Activated T-helper 17 cell treated with anti-CD3 and anti-CD28 coated beads, Interleukin-2, amount 50 U/mL, for 72 hours (primary cell): ENCODE results near the gene ZC3H13. TPM values are rescaled to one million over a fixed set of nuclear protein-coding genes. Genes with fewer than 3 reads are reported as not detected.

Experiments used
- ATAC-seq: fragments of 150-1000 bp; cut with Tn5 transposase; replicated peaks from 2 replicates; pipeline ENCODE4 v1.10.0; 2021; ENCODE audit warnings: mild to moderate bottlenecking, moderate library complexity
- H3K27ac Mint-ChIP-seq: one replicate; pipeline ENCODE4 v1.8.0; 2022; ENCODE audit warnings: mixed read lengths
- H3K27me3 Mint-ChIP-seq: one replicate; pipeline ENCODE4 v1.8.0; 2022; ENCODE audit warnings: mixed read lengths
- H3K36me3 Mint-ChIP-seq: one replicate; pipeline ENCODE4 v1.8.0; 2022; ENCODE audit warnings: low read depth, mild to moderate bottlenecking, mixed read lengths
- H3K4me1 Mint-ChIP-seq: one replicate; pipeline ENCODE4 v1.8.0; 2022; ENCODE audit warnings: mixed read lengths
- H3K4me3 Mint-ChIP-seq: one replicate; pipeline ENCODE4 v1.8.0; 2022; ENCODE audit warnings: mild to moderate bottlenecking, mixed read lengths
- H3K9me3 Mint-ChIP-seq: one replicate; pipeline ENCODE4 v1.8.0; 2022; ENCODE audit warnings: mixed read lengths
- total RNA-seq, 2 donors: library from RNA; stranded (reverse); gene quantifications; one replicate each; pipeline ENCODE4 v1.2.3, GENCODE V29; 2022

The ZC3H13 gene
- total RNA-seq, 2 donors from 2014 or later = 33.4 to 46.9 TPM

DNA sequence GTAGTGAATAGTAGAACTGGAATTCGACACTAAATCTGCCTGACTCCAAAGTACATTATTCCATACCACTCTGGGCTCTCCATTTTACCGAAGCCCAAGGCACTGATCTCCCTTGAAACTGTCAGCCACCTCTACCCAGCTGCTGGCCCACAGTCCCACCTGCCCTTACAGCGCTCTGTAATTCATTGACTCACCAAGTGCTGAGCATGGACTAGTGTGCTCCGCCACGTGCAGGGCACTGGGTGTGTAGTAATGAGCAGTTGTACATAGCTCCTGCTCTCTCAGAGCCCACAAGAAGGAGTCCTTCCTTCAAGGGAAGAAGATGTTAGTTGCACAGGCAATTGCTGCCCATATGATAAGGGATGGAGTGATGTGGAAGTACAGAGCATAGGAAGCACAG, 124.4 kb downstream of the ZC3H13 start:
- Mint-ChIP-seq H3K27me3 (peaks cover 6% of the 10 kb centered on the region), H3K36me3 (no peaks in the 10 kb centered on the region), H3K27ac (no peak overlapping the region), H3K4me3 (no peak overlapping the region), H3K4me1 (no peaks in the 10 kb centered on the region), H3K9me3 (no peaks in the 10 kb centered on the region)
- ATAC-seq = no peak

DNA sequence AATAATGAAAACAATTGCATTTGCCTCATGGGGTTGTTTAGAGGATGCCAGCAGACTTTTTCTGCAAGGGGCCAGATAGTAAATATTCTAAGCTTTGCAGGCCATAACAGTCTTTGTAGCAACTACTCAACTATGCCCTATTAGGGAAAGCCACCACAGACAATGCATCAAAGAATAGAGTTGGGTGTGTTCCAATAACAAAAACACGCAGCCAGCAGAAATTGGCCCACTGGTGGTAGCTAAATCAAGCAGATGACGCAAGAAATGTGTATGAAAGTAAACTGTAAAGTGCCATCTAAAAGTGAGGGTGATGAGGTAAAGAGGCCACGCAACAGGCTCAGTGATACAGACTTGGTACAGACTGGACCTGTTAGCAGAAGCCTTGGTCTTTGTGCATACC, 125.8 kb downstream of the ZC3H13 start:
- Mint-ChIP-seq H3K27ac (no peak overlapping the region), H3K27me3 (no peaks in the 10 kb centered on the region), H3K36me3 (no peaks in the 10 kb centered on the region), H3K4me1 (no peaks in the 10 kb centered on the region), H3K9me3 (no peaks in the 10 kb centered on the region), H3K4me3 (no peak overlapping the region)
- ATAC-seq = no peak

DNA sequence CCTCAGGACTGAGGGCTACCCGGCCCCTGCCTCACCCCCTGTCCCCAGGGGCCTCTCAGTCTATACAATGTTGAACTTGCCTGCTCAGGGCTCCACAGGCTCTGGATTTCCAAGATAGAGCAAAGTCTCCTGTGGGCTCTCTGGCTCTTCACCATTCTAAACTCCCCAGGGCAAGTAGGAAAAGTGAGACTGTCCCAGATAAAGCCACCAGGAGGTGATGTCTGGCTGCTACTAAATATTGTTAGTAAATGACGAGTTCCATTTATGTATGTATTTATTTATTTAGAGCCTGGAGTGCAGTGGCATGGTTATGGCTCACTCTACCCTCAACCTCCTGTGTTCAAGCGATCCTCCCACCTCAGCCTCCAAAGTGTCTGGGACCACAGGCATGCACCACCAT, 127.4 kb downstream of the ZC3H13 start:
- Mint-ChIP-seq H3K4me1 (no peaks in the 10 kb centered on the region), H3K27ac (no peak overlapping the region), H3K27me3 (no peaks in the 10 kb centered on the region), H3K4me3 (no peak overlapping the region), H3K9me3 (no peaks in the 10 kb centered on the region), H3K36me3 (no peaks in the 10 kb centered on the region)
- no peak for ATAC-seq

DNA sequence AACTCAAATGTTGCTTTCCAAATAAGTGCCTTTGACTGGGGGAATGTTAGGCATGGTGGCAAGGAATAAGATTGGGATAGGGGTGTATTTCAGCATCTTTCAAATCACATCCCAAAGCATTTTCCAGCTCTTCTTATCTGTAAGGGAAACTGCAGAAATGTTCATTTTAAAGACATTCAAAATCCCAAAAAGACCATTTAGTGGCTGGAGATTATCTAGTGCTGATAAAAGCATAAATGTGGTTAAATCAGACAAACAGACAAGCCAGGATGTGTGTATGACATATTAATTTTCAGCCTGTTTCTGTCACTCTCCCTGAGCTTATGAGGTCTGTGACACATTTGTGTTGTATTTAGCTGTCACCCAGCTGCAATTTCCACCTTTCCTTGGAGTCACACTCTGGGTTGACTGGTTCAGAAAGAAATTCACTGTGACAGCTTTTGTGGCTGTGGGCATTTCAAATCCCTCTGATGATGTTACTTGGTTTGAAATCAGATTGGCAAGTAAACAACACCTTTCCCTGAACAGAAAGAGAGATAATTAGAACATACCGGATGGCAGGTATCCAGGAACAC, 131.3 kb downstream of the ZC3H13 start:
- H3K27me3 Mint-ChIP-seq = no peaks in the 10 kb centered on the region
- H3K36me3 Mint-ChIP-seq = no peaks in the 10 kb centered on the region
- no peak for ATAC-seq
- no peak overlapping the region for H3K27ac Mint-ChIP-seq
- H3K9me3 Mint-ChIP-seq = no peaks in the 10 kb centered on the region
- no peak overlapping the region for H3K4me3 Mint-ChIP-seq
- H3K4me1 Mint-ChIP-seq = no peaks in the 10 kb centered on the region

DNA sequence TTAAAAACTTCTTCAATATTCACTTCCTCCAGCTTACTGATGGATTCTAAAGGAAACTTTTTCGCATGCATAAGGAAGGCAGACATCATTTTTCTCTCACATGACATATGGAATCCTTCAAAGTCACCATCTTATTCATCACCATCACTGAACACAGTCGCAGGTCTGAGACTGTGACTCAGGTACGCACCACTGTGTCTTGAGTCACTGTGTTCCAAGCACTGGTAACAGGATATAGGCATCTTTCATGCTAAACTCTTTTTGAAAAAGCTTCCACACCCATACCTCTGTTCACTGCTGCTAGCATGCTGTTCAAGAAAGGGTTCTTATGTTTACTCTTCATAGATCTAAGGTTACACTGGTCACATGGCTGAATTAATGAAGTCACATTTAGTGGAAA, 133.9 kb downstream of the ZC3H13 start:
- Mint-ChIP-seq H3K9me3 (no peaks in the 10 kb centered on the region), H3K4me3 (no peak overlapping the region), H3K36me3 (no peaks in the 10 kb centered on the region), H3K27ac (no peak overlapping the region), H3K4me1 (no peaks in the 10 kb centered on the region), H3K27me3 (no peaks in the 10 kb centered on the region)
- ATAC-seq = peak; percentile 92

DNA sequence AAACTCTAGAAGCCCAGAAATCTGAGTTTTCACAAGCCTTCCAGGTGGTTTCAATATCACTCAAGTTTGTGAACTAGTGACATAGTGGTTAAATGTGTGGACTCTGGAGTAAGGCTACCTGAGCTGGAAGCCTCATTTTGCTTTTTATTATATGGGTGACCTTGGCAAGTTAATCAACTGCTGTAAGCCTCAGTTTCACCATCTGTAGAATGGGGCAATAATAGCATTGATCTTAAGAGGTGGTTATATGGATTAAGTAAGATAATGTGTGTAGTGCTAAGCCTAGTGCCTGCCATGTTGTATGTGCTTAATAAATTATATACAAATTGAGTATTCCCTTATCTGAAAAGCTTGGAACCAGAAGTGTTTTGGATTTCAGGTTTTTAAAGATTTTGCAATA, 135.5 kb downstream of the ZC3H13 start:
- H3K36me3 Mint-ChIP-seq = no peaks in the 10 kb centered on the region
- ATAC-seq = peak; percentile 32
- no peaks in the 10 kb centered on the region for H3K9me3 Mint-ChIP-seq
- H3K27ac Mint-ChIP-seq = no peak overlapping the region
- no peaks in the 10 kb centered on the region for H3K27me3 Mint-ChIP-seq
- H3K4me1 Mint-ChIP-seq = no peaks in the 10 kb centered on the region
- H3K4me3 Mint-ChIP-seq = no peak overlapping the region

DNA sequence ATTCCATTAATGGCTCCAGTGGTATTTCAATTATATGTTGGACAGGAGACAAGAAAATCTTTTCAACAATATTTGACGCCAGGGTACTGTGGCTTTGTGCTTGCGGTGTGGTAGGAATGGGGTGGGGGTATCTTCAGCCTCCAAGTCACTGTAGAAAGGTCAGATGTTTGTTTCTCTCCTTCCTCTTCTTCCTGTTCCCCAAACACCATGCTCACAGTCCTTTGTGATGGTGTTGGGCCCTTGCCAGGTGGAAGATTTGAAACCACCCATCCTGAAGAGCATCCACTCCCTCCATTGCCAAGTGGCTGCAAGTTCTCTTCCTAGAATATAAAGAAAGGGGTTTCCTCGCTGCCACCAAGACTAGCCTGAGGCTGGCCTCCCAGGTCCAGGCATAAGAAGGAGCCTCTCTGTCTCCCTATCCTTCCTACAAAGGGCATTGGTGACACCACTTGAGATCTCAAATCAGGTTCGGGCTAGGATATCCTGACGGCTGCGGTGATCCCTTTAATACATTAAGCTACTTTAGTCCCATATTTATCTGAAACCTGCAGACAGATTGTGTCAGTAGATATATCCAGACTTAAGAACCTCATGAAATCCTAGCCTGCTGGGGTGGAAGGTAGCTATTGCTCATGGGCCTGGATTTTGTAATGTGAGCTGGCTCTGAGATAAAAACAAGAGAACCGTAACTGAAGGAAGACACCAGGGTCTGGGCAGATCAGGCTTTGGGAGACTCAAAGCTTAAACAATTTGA, 136.7 kb downstream of the ZC3H13 start:
- Mint-ChIP-seq H3K9me3 (no peaks in the 10 kb centered on the region), H3K27ac (no peak overlapping the region), H3K36me3 (no peaks in the 10 kb centered on the region), H3K4me1 (no peaks in the 10 kb centered on the region), H3K4me3 (no peak overlapping the region), H3K27me3 (no peaks in the 10 kb centered on the region)
- ATAC-seq = no peak

DNA sequence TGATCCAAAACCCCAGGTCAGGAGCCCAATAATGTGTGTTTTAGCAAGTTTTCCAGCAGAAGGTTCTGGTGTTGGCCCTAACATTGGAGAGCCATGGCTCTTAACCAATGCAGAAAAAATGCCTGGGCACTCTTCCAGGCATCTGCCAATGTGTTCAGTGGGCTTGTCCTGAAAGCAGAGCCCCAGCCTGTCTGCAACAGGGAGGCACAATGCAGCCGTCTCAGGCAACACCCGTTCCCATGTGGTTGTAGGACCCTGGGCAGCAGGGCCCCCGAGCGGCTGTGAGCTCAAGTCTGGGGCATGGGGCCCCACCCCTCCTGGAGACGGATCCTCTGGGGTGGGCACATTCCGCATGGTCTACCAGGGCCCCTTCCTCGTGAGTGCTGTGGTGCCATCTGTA, 142.9 kb downstream of the ZC3H13 start:
- no peak overlapping the region for H3K27ac Mint-ChIP-seq
- H3K9me3 Mint-ChIP-seq = no peaks in the 10 kb centered on the region
- H3K27me3 Mint-ChIP-seq = no peaks in the 10 kb centered on the region
- ATAC-seq = no peak
- H3K4me1 Mint-ChIP-seq = no peaks in the 10 kb centered on the region
- no peak overlapping the region for H3K4me3 Mint-ChIP-seq
- H3K36me3 Mint-ChIP-seq = no peaks in the 10 kb centered on the region

DNA sequence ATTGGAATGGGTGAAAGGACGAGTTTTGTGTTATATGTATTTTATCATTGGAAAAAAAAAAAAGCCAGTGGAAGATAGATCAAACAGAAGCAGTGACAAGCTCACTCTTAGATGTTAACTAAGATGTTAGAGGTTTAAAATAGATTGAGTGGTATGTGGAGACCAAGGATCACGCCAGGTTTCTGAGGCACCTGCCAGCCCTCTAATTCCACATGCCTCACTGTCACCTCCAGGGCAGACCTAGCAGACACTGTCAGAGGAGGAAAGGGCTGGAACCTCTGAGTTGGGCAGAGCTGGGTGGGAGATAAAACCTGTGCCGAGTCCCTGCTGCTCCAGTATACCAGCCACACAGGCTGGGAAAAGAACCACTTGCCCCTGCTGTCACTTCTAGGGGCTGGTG, 143.5 kb downstream of the ZC3H13 start:
- peaks cover 3% of the 10 kb centered on the region for H3K27me3 Mint-ChIP-seq
- H3K36me3 Mint-ChIP-seq = no peaks in the 10 kb centered on the region
- H3K27ac Mint-ChIP-seq = no peak overlapping the region
- no peak for ATAC-seq
- H3K4me1 Mint-ChIP-seq = no peaks in the 10 kb centered on the region
- no peak overlapping the region for H3K4me3 Mint-ChIP-seq
- no peaks in the 10 kb centered on the region for H3K9me3 Mint-ChIP-seq

DNA sequence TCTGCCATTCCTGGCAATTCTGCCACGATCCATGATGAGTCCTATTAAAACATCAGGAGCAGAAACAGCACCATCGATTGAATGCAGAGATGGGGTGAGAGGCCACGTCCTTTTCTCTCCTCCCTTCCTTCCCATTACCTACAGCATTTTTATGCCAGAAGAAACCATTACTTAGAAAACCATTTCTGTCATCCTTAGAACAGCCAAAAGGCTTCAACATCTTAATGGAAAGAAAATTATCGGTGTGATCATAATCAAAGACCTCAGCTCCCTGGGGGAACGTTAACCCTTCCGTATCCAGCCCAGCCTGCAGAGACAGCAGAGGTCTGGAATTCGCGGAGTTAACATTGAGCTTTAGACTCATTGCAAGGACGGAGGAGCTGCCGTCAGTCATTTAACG, 145.0 kb downstream of the ZC3H13 start:
- ATAC-seq = no peak
- Mint-ChIP-seq H3K36me3 (no peaks in the 10 kb centered on the region), H3K4me1 (no peaks in the 10 kb centered on the region), H3K27me3 (peaks cover 4% of the 10 kb centered on the region), H3K9me3 (no peaks in the 10 kb centered on the region), H3K4me3 (no peak overlapping the region), H3K27ac (no peak overlapping the region)

Other genes starting within 250 kb of the ZC3H13 start
- gene SIAH3, start 201.0 kb downstream of the ZC3H13 start, total RNA-seq = under 1 TPM in 1 of 2 donors, not detected in 1; 0.06 TPM
- not detected for gene CPB2, start 52.3 kb upstream of the ZC3H13 start, total RNA-seq
- 100 to 1,000 TPM; 727 to 916 TPM for gene LCP1, start 129.4 kb upstream of the ZC3H13 start, total RNA-seq
- gene LRRC63, start 159.2 kb upstream of the ZC3H13 start, total RNA-seq = 1 to 10 TPM; 1.0 to 1.3 TPM